Suprapubic skin (tissue), 4 donors: ENCODE measurements around the gene FOXO3. TPM values are rescaled to one million over a fixed set of nuclear protein-coding genes. Genes with fewer than 3 reads are reported as not detected.

Experiments used
- DNase-seq, 2 donors: peaks; one replicate each; pipeline ENCODE4 v3.0.0-alpha.2; 2019; ENCODE audit warnings: low spot score in 2 of 2
- H3K27ac ChIP-seq: fragments of 200-600 bp; sonication (generic); one replicate; pipeline ENCODE4 v1.5.1; 2019
- H3K27me3 ChIP-seq: fragments of 200-600 bp; sonication (generic); one replicate; pipeline ENCODE4 v1.5.1; 2019
- H3K36me3 ChIP-seq: fragments of 200-600 bp; sonication (generic); one replicate; pipeline ENCODE4 v1.5.1; 2019
- H3K4me1 ChIP-seq: fragments of 200-600 bp; sonication (generic); one replicate; pipeline ENCODE4 v1.5.1; 2019
- H3K4me3 ChIP-seq: fragments of 200-600 bp; sonication (generic); one replicate; pipeline ENCODE4 v1.5.1; 2019; ENCODE audit warnings: mild to moderate bottlenecking
- H3K9me3 ChIP-seq: fragments of 200-600 bp; sonication (generic); one replicate; pipeline ENCODE4 v1.5.1; 2019
- EP300 ChIP-seq: sonication (generic); formaldehyde crosslinking; IDR thresholded peaks from one replicate; pipeline ENCODE4 v1.6.1; 2017; ENCODE audit warnings: antibody characterized with exemption
- POLR2A ChIP-seq, 2 donors: fragments of 450-650 bp; IDR thresholded peaks; one replicate each; pipeline ENCODE4 v1.6.1; 2017; ENCODE audit warnings: antibody characterized with exemption in 2 of 2, mild to moderate bottlenecking in 2 of 2, moderate library complexity in 2 of 2
- POLR2AphosphoS5 ChIP-seq, 3 donors: sonication (generic); formaldehyde crosslinking; IDR thresholded peaks; one replicate each; pipeline ENCODE4 v1.6.1; 2017; ENCODE audit warnings: antibody characterized with exemption in 3 of 3
- WGBS: methylation state at CpG from one replicate; pipeline ENCODE4 v1.1.5; 2018; 5-methylcytosine and 5-hydroxymethylcytosine counted together
- total RNA-seq, 4 donors: library from RNA; depleted of rRNA; stranded (reverse); fragments of >200 nt; gene quantifications; one replicate each; pipeline ENCODE4 v1.1.0, GENCODE V29; 2016
- TF ChIP-seq, protein P1 (sequence below), 2 donors: fragments of 200-600 bp in 1 of 2; fragments of 450-650 bp in 1 of 2; sonication (generic) in 1 of 2; IDR thresholded peaks; one replicate each; pipeline ENCODE4 v1.5.1; 2016 to 2019; ENCODE audit warnings: antibody characterized with exemption in 2 of 2, mild to moderate bottlenecking in 1 of 2, moderate library complexity in 1 of 2

Gene FOXO3
- total RNA-seq, 4 donors from 2014 or later, result 103 to 141 (median 121) TPM

GRCh38 chr6:108699290-108700041, 138.7 kb downstream of the FOXO3 start:
- Histone ChIP-seq H3K9me3 (peaks cover 7% of the 10 kb centered on the region), H3K27me3 (no peaks in the 10 kb centered on the region), H3K36me3 (no peaks in the 10 kb centered on the region), H3K27ac (no peak overlapping the region), H3K4me1 (no peaks in the 10 kb centered on the region), H3K4me3 (no peak overlapping the region)
- DNase-seq, result no peak
- TF ChIP-seq POLR2A (IDR thresholded peaks at IDR 0.05) (no peak), POLR2AphosphoS5 (IDR thresholded peaks at IDR 0.05) (no peak), EP300 (no peak)
- TF ChIP-seq, protein P1, sequence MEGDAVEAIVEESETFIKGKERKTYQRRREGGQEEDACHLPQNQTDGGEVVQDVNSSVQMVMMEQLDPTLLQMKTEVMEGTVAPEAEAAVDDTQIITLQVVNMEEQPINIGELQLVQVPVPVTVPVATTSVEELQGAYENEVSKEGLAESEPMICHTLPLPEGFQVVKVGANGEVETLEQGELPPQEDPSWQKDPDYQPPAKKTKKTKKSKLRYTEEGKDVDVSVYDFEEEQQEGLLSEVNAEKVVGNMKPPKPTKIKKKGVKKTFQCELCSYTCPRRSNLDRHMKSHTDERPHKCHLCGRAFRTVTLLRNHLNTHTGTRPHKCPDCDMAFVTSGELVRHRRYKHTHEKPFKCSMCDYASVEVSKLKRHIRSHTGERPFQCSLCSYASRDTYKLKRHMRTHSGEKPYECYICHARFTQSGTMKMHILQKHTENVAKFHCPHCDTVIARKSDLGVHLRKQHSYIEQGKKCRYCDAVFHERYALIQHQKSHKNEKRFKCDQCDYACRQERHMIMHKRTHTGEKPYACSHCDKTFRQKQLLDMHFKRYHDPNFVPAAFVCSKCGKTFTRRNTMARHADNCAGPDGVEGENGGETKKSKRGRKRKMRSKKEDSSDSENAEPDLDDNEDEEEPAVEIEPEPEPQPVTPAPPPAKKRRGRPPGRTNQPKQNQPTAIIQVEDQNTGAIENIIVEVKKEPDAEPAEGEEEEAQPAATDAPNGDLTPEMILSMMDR (IDR thresholded peaks at IDR 0.05), result no peak
- 85% methylated on average over 17 of the region's 17 CpGs for WGBS

- Histone ChIP-seq H3K27ac (no peak overlapping the region), H3K4me3 (no peak overlapping the region), H3K4me1 (no peaks in the 10 kb centered on the region), H3K9me3 (peaks cover 7% of the 10 kb centered on the region), H3K27me3 (no peaks in the 10 kb centered on the region), H3K36me3 (no peaks in the 10 kb centered on the region)
- TF ChIP-seq POLR2A (IDR thresholded peaks at IDR 0.05) (no peak), POLR2AphosphoS5 (IDR thresholded peaks at IDR 0.05) (no peak), EP300 (no peak)
- TF ChIP-seq, protein P1 (IDR thresholded peaks at IDR 0.05), result no peak
- no peak for DNase-seq
- WGBS, result 89% methylated on average over 1 of the region's 1 CpG
Observed at GRCh38 chr6:108702106-108702851, 141.6 kb downstream of the FOXO3 start.

GRCh38 chr6:108706649-108707048, 145.9 kb downstream of the FOXO3 start:
- Histone ChIP-seq H3K4me1 (no peaks in the 10 kb centered on the region), H3K27ac (no peak overlapping the region), H3K36me3 (no peaks in the 10 kb centered on the region), H3K4me3 (no peak overlapping the region), H3K9me3 (peaks cover 7% of the 10 kb centered on the region), H3K27me3 (no peaks in the 10 kb centered on the region)
- no peak for DNase-seq
- TF ChIP-seq, protein P1 (IDR thresholded peaks at IDR 0.05), result no peak
- no peak for TF ChIP-seq POLR2A (IDR thresholded peaks at IDR 0.05)
- no peak for TF ChIP-seq EP300
- TF ChIP-seq POLR2AphosphoS5 (IDR thresholded peaks at IDR 0.05), result no peak
- 82% methylated on average over 8 of the region's 8 CpGs for WGBS

- Histone ChIP-seq H3K4me1 (no peaks in the 10 kb centered on the region), H3K27me3 (no peaks in the 10 kb centered on the region), H3K4me3 (no peak overlapping the region), H3K36me3 (no peaks in the 10 kb centered on the region), H3K27ac (no peak overlapping the region), H3K9me3 (peaks cover 7% of the 10 kb centered on the region)
- 91% methylated on average over 8 of the region's 8 CpGs for WGBS
- TF ChIP-seq EP300, result no peak
- TF ChIP-seq, protein P1 (IDR thresholded peaks at IDR 0.05), result no peak
- TF ChIP-seq POLR2A (IDR thresholded peaks at IDR 0.05), result no peak
- no peak for TF ChIP-seq POLR2AphosphoS5 (IDR thresholded peaks at IDR 0.05)
- DNase-seq, result no peak
Observed at GRCh38 chr6:108707328-108707976, 146.7 kb downstream of the FOXO3 start.

GRCh38 chr6:108710030-108710429, 149.3 kb downstream of the FOXO3 start:
- DNase-seq, result no peak
- no peaks in the 10 kb centered on the region for H3K27me3 ChIP-seq
- H3K4me3 ChIP-seq, result no peak overlapping the region
- no peak for TF ChIP-seq EP300
- TF ChIP-seq POLR2AphosphoS5 (IDR thresholded peaks at IDR 0.05), result no peak
- TF ChIP-seq POLR2A (IDR thresholded peaks at IDR 0.05), result no peak
- TF ChIP-seq, protein P1 (IDR thresholded peaks at IDR 0.05), result no peak
- no peaks in the 10 kb centered on the region for H3K36me3 ChIP-seq
- H3K4me1 ChIP-seq, result peaks cover 7% of the 10 kb centered on the region
- H3K27ac ChIP-seq, result no peak overlapping the region
- no peaks in the 10 kb centered on the region for H3K9me3 ChIP-seq
- 57% methylated on average over 4 of the region's 4 CpGs for WGBS
